ENCODE data around the gene CBLB. TPM values are rescaled to one million over a fixed set of nuclear protein-coding genes. Genes with fewer than 3 reads are reported as not detected.

Gene CBLB
- total RNA-seq, 1 experiment from 2014 or later, result 26.2 TPM

DNA sequence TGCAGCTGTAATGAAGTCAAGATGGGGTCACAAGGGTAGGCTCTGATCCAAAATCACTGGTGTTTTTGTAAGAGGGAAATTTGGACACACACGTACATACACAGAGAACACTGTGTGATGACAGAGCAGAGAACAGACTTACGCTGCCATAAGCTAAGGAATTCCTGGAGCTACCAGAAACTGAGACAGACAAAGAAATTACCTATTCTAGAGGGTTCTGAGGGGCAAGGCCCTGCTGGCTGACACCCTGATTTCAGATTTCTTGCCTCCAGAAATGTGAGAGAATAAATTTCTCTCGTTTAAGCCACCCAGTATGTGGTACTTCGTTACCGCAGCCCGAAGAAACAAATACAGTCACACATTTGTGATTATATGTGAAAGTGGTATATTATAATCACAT lies 24.8 kb downstream of the CBLB start:
- Mint-ChIP-seq H3K9me3 (ENCODE audit: low read depth, unreplicated experiment) (no peaks in the 10 kb centered on the region), H3K36me3 (ENCODE audit: insufficient read depth, unreplicated experiment) (no peaks in the 10 kb centered on the region), H3K27me3 (ENCODE audit: unreplicated experiment) (no peaks in the 10 kb centered on the region), H3K4me1 (ENCODE audit: low read depth, unreplicated experiment) (no peaks in the 10 kb centered on the region), H3K4me3 (ENCODE audit: low read depth, unreplicated experiment) (no peak overlapping the region), H3K27ac (ENCODE audit: unreplicated experiment) (no peak overlapping the region)
- CTCF ChIA-PET, result no interaction called here
- no TSS peak for BruUV-seq (replicated peaks)
- TF ChIP-seq, protein P1, sequence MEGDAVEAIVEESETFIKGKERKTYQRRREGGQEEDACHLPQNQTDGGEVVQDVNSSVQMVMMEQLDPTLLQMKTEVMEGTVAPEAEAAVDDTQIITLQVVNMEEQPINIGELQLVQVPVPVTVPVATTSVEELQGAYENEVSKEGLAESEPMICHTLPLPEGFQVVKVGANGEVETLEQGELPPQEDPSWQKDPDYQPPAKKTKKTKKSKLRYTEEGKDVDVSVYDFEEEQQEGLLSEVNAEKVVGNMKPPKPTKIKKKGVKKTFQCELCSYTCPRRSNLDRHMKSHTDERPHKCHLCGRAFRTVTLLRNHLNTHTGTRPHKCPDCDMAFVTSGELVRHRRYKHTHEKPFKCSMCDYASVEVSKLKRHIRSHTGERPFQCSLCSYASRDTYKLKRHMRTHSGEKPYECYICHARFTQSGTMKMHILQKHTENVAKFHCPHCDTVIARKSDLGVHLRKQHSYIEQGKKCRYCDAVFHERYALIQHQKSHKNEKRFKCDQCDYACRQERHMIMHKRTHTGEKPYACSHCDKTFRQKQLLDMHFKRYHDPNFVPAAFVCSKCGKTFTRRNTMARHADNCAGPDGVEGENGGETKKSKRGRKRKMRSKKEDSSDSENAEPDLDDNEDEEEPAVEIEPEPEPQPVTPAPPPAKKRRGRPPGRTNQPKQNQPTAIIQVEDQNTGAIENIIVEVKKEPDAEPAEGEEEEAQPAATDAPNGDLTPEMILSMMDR (IDR thresholded peaks at IDR 0.05; ENCODE audit: unreplicated experiment), result no peak
- intact Hi-C loops (cut with micrococcal nuclease; ENCODE audit: unreplicated experiment), result no loop called here
- no peak for DNase-seq

GRCh38 chr3:105842943-105843342 lies 25.9 kb downstream of the CBLB start:
- H3K9me3 Mint-ChIP-seq (ENCODE audit: low read depth, unreplicated experiment), result no peaks in the 10 kb centered on the region
- CTCF ChIA-PET, result interaction anchor here (0.5 kb wide), 1 partner anchor 36 kb away, joined by 6 read pairs; no protein-coding TSS in a partner anchor
- no peaks in the 10 kb centered on the region for H3K4me1 Mint-ChIP-seq (ENCODE audit: low read depth, unreplicated experiment)
- no peak overlapping the region for H3K4me3 Mint-ChIP-seq (ENCODE audit: low read depth, unreplicated experiment)
- TF ChIP-seq, protein P1 (IDR thresholded peaks at IDR 0.05; ENCODE audit: unreplicated experiment), result no peak
- H3K27me3 Mint-ChIP-seq (ENCODE audit: unreplicated experiment), result no peaks in the 10 kb centered on the region
- no peak overlapping the region for H3K27ac Mint-ChIP-seq (ENCODE audit: unreplicated experiment)
- no TSS peak for BruUV-seq (replicated peaks)
- DNase-seq, result no peak
- intact Hi-C loops (cut with micrococcal nuclease; ENCODE audit: unreplicated experiment), result no loop called here
- H3K36me3 Mint-ChIP-seq (ENCODE audit: insufficient read depth, unreplicated experiment), result no peaks in the 10 kb centered on the region

- Mint-ChIP-seq H3K4me1 (ENCODE audit: low read depth, unreplicated experiment) (no peaks in the 10 kb centered on the region), H3K4me3 (ENCODE audit: low read depth, unreplicated experiment) (no peak overlapping the region), H3K36me3 (ENCODE audit: insufficient read depth, unreplicated experiment) (no peaks in the 10 kb centered on the region), H3K27ac (ENCODE audit: unreplicated experiment) (no peak overlapping the region), H3K9me3 (ENCODE audit: low read depth, unreplicated experiment) (no peaks in the 10 kb centered on the region), H3K27me3 (ENCODE audit: unreplicated experiment) (no peaks in the 10 kb centered on the region)
- DNase-seq, result no peak
- BruUV-seq (replicated peaks), result no TSS peak
- CTCF ChIA-PET, result interaction anchor here (0.5 kb wide), 1 partner anchor 36 kb away, joined by 6 read pairs; no protein-coding TSS in a partner anchor
- intact Hi-C loops (cut with micrococcal nuclease; ENCODE audit: unreplicated experiment), result no loop called here
- TF ChIP-seq, protein P1 (IDR thresholded peaks at IDR 0.05; ENCODE audit: unreplicated experiment), result no peak
Observed at GRCh38 chr3:105842449-105842848, 26.4 kb downstream of the CBLB start.

DNA sequence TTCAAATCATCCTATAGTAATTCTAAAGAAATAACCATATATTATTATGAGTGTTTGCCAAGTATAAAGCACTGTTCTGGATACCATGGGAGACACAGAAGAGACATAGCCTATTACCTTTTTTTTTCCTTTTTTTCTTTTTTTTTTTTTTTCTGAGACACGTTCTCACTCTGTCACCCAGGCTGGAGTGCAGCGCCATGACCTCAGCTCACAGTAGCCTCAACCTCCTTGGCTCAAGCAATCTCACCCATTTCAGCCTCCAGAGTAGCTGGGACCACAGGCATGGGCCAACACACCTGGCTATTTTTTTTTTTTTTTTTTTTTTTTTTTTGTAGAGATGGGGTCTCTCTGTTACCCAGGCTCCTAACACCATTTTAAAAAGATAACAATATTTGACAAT lies 30.9 kb downstream of the CBLB start:
- no peaks in the 10 kb centered on the region for H3K27me3 Mint-ChIP-seq (ENCODE audit: unreplicated experiment)
- DNase-seq, result no peak
- intact Hi-C loops (cut with micrococcal nuclease; ENCODE audit: unreplicated experiment), result no loop called here
- H3K4me3 Mint-ChIP-seq (ENCODE audit: low read depth, unreplicated experiment), result no peak overlapping the region
- no peaks in the 10 kb centered on the region for H3K9me3 Mint-ChIP-seq (ENCODE audit: low read depth, unreplicated experiment)
- no TSS peak for BruUV-seq (replicated peaks)
- no peaks in the 10 kb centered on the region for H3K36me3 Mint-ChIP-seq (ENCODE audit: insufficient read depth, unreplicated experiment)
- H3K4me1 Mint-ChIP-seq (ENCODE audit: low read depth, unreplicated experiment), result peaks cover 31% of the 10 kb centered on the region
- TF ChIP-seq, protein P1 (IDR thresholded peaks at IDR 0.05; ENCODE audit: unreplicated experiment), result no peak
- H3K27ac Mint-ChIP-seq (ENCODE audit: unreplicated experiment), result no peak overlapping the region
- CTCF ChIA-PET, result no interaction called here
